ENCODE results near the gene CRHBP.

- TF ChIP-seq CTCF (IDR thresholded peaks at IDR 0.05; ENCODE audit: insufficient read depth, low read depth, low read length) (no peak), EZH2 (IDR thresholded peaks at IDR 0.05; ENCODE audit: insufficient read depth, low read length) (no peak)
Measured at GRCh38 chr5:76927961-76928360, 24.9 kb upstream of the CRHBP start.

Measured in astrocyte (in vitro differentiated cells and primary cell).